ENCODE results near the gene MRPS18B. TPM values are rescaled to one million over a fixed set of nuclear protein-coding genes. Genes with fewer than 3 reads are reported as not detected.

MRPS18B gene
- total RNA-seq: 37.9 and 38.8 TPM in 2 replicates
- 62.5 TPM for total RNA-seq (2013)
- polyA plus RNA-seq: 26.3 and 35.9 TPM in 2 replicates
- polyA minus RNA-seq: 70.0 and 89.4 TPM in 2 replicates

DNA sequence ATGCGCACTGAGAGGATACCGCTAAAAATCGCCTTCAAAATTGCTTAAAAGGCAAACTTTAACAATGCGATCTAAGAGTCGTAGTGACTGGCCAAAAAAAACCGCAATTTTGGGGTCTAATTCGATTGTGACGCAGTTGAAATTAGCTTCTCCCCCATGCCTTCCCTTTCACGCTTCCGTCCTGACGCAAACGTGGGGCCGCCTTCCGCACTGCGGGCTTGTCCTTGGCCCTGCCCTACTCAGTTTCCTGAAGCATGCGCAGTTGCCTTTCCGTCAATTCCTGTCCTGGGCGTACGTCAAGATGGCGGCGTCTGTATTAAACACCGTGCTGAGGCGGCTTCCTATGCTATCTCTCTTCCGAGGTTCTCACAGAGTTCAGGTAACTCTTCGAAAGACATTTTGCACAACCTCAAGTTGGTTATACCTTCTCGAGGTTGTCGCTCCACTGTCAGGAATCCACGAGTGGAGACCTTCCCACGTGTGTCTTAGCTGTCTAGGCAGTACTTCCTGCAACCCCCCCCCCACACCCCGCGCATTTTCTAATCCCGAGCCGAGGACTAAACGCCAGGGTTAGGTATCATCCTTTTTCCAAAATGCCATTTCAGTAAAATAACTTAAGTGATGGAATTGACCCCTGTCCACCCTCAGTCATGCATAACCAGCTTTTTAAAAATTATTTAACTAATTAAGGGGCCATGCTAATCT, at the start of gene MRPS18B:
MRPS18B (plus strand) TSS at position 276 of the 705 bp plus-strand sequence; CDS start at position 302, 26 bp downstream.
- peak within 1 kb of the TSS; percentile 100 for H3K9ac ChIP-seq (ENCODE audit: low read length)
- DNase-seq (peak; percentile 100), ATAC-seq (ENCODE audit: low read depth) (peak; percentile 73)
- peaks cover 27 to 31% of the 10 kb centered on the region in 2 donors for H3K4me1 ChIP-seq (ENCODE audit: control insufficient read depth in 2 of 2, insufficient read depth in 2 of 2, low read length in 2 of 2)
- H3K27ac ChIP-seq (ENCODE audit: low read length in 2 of 2): peak within 1 kb of the TSS; percentile 99
- ChIA-PET POLR2A (interaction anchor here (0.5 to 2.0 kb wide), 26 partner anchors 9 to 1536 kb away, joined by 3 to 12 read pairs (median 4); partner anchors contain the start of genes ABCF1, ATAT1, C6orf136 and DXO), CTCF (interaction anchor here (0.7 to 2.4 kb wide), 13 partner anchors 8 to 113 kb away, joined by 3 to 9 read pairs (median 4); partner anchors contain the start of gene MDC1)
- H3K4me2 ChIP-seq (replicated peaks; ENCODE audit: low read depth, low read length, poor library complexity, severe bottlenecking): peak within 1 kb of the TSS; percentile 82
- Mint-ChIP-seq H3K4me3 (peak within 1 kb of the TSS; percentile 92), H3K27ac (peak within 1 kb of the TSS; percentile 100), H3K27me3 (no peaks in the 10 kb centered on the region), H3K4me1 (peaks cover 33% of the 10 kb centered on the region), H3K9me3 (ENCODE audit: insufficient read depth) (no peaks in the 10 kb centered on the region)
- WGBS (ENCODE audit: insufficient coverage): under 1% methylated on average over 29 of the region's 34 CpGs
- H4K20me1 ChIP-seq (ENCODE audit: control insufficient read depth, insufficient read depth, low read length, poor library complexity, severe bottlenecking): no peaks in the 10 kb centered on the region
- intact Hi-C loops (cut with micrococcal nuclease): loop anchor here (1.0 to 10.0 kb wide), 12 partner anchors 9 to 737 kb away; partner anchors contain the start of genes ABCF1, ATAT1, C6orf136 and DHX16
- H3K79me2 ChIP-seq (ENCODE audit: control insufficient read depth, insufficient read depth, low read length): peaks cover 71% of the 10 kb centered on the region
- peak within 1 kb of the TSS; percentile 93 to 100 (median 98) for H3K4me3 ChIP-seq (ENCODE audit: control extremely low read depth in 1 of 5, extremely low read depth in 1 of 5, insufficient read depth in 1 of 5, low read depth in 2 of 5, low read length in 4 of 5)
- H3K9me3 ChIP-seq (ENCODE audit: control extremely low read depth in 1 of 3, control insufficient read depth in 2 of 3, insufficient read depth in 1 of 3, low read length in 2 of 3): no peaks in the 10 kb centered on the region
- no peaks in the 10 kb centered on the region for H3K27me3 ChIP-seq (replicated peaks in 1 of 4; ENCODE audit: control extremely low read depth in 1 of 4, control insufficient read depth in 3 of 4, insufficient read depth in 4 of 4, low read length in 3 of 4)
- peaks cover 7 to 45% of the 10 kb centered on the region in 2 experiments for H3K36me3 ChIP-seq (replicated peaks in 1 of 2; ENCODE audit: control extremely low read depth in 1 of 2, control insufficient read depth in 1 of 2, extremely low read depth in 1 of 2, insufficient read depth in 2 of 2, low read length in 1 of 2)
- no peak for TF ChIP-seq EZH2 (IDR thresholded peaks at IDR 0.05; ENCODE audit: borderline replicate concordance, insufficient read depth, low read depth, low read length, poor library complexity, severe bottlenecking)
- TF ChIP-seq, protein P1, sequence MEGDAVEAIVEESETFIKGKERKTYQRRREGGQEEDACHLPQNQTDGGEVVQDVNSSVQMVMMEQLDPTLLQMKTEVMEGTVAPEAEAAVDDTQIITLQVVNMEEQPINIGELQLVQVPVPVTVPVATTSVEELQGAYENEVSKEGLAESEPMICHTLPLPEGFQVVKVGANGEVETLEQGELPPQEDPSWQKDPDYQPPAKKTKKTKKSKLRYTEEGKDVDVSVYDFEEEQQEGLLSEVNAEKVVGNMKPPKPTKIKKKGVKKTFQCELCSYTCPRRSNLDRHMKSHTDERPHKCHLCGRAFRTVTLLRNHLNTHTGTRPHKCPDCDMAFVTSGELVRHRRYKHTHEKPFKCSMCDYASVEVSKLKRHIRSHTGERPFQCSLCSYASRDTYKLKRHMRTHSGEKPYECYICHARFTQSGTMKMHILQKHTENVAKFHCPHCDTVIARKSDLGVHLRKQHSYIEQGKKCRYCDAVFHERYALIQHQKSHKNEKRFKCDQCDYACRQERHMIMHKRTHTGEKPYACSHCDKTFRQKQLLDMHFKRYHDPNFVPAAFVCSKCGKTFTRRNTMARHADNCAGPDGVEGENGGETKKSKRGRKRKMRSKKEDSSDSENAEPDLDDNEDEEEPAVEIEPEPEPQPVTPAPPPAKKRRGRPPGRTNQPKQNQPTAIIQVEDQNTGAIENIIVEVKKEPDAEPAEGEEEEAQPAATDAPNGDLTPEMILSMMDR (IDR thresholded peaks at IDR 0.05): no peak
- peak within 1 kb of the TSS; percentile 82 for H2AFZ ChIP-seq (ENCODE audit: insufficient read depth, low read depth, low read length, poor library complexity, severe bottlenecking)

- H3K27ac ChIP-seq (ENCODE audit: low read length in 2 of 2): no peak overlapping the region
- TF ChIP-seq EZH2 (IDR thresholded peaks at IDR 0.05; ENCODE audit: borderline replicate concordance, insufficient read depth, low read depth, low read length, poor library complexity, severe bottlenecking): no peak
- TF ChIP-seq, protein P1 (IDR thresholded peaks at IDR 0.05): no peak
- peaks cover 43% of the 10 kb centered on the region for H3K79me2 ChIP-seq (ENCODE audit: control insufficient read depth, insufficient read depth, low read length)
- DNase-seq (no peak), ATAC-seq (ENCODE audit: low read depth) (no peak)
- ChIA-PET CTCF (no interaction called here), POLR2A (no interaction called here)
- H3K9me3 Mint-ChIP-seq (ENCODE audit: insufficient read depth): no peaks in the 10 kb centered on the region
- H2AFZ ChIP-seq (ENCODE audit: insufficient read depth, low read depth, low read length, poor library complexity, severe bottlenecking): no peak overlapping the region
- H3K27me3 Mint-ChIP-seq: no peaks in the 10 kb centered on the region
- no peak overlapping the region for H3K4me3 ChIP-seq (ENCODE audit: control extremely low read depth in 1 of 5, extremely low read depth in 1 of 5, insufficient read depth in 1 of 5, low read depth in 2 of 5, low read length in 4 of 5)
- no peak overlapping the region for H3K4me2 ChIP-seq (replicated peaks; ENCODE audit: low read depth, low read length, poor library complexity, severe bottlenecking)
- H3K27ac Mint-ChIP-seq: no peak overlapping the region
- no peaks in the 10 kb centered on the region for H3K9me3 ChIP-seq (ENCODE audit: control extremely low read depth in 1 of 3, control insufficient read depth in 2 of 3, insufficient read depth in 1 of 3, low read length in 2 of 3)
- 100% methylated on average over 2 of the region's 3 CpGs for WGBS (ENCODE audit: insufficient coverage)
- no peak overlapping the region for H3K9ac ChIP-seq (ENCODE audit: low read length)
- peaks cover 15% of the 10 kb centered on the region for H4K20me1 ChIP-seq (ENCODE audit: control insufficient read depth, insufficient read depth, low read length, poor library complexity, severe bottlenecking)
- H3K4me1 Mint-ChIP-seq: peaks cover 37% of the 10 kb centered on the region
- H3K4me3 Mint-ChIP-seq: no peak overlapping the region
- H3K36me3 ChIP-seq (replicated peaks in 1 of 2; ENCODE audit: control extremely low read depth in 1 of 2, control insufficient read depth in 1 of 2, extremely low read depth in 1 of 2, insufficient read depth in 2 of 2, low read length in 1 of 2): no peaks in the 10 kb centered on the region
- intact Hi-C loops (cut with micrococcal nuclease): no loop called here
- no peaks in the 10 kb centered on the region for H3K27me3 ChIP-seq (replicated peaks in 1 of 4; ENCODE audit: control extremely low read depth in 1 of 4, control insufficient read depth in 3 of 4, insufficient read depth in 4 of 4, low read length in 3 of 4)
- H3K4me1 ChIP-seq (ENCODE audit: control insufficient read depth in 2 of 2, insufficient read depth in 2 of 2, low read length in 2 of 2): peaks cover 21 to 26% of the 10 kb centered on the region in 2 donors
Measured at GRCh38 chr6:30568245-30568644, 49.4 kb upstream of the MRPS18B start.
